ENCODE data around the gene VILL.

The VILL gene

DNA sequence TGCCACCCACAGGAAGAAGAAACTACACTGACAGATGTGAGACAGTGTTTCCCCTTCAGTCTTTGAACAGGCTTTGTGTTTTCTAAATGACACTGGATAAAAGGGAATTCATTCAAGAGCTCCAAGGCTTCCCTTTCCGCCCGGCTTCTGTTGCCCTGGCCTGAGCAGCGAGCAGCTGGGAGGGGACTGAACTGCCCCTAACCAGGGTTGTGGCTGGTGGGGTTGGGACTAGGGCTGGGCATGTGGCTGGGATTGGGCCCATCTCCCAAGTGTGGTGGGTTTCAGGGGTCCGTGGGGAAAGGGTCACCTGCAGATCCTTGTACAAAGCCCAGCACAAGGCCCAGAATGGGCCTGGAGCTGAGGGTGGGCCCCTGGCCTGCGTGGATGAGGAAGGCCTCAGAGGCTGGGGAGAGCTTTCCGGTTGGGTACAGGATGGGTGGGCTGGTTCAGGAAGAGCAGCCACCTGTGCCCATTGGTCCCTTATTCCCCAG is 10.4 kb downstream of the VILL start:
- DNase-seq (ENCODE audit: low read depth), result no peak

DNA sequence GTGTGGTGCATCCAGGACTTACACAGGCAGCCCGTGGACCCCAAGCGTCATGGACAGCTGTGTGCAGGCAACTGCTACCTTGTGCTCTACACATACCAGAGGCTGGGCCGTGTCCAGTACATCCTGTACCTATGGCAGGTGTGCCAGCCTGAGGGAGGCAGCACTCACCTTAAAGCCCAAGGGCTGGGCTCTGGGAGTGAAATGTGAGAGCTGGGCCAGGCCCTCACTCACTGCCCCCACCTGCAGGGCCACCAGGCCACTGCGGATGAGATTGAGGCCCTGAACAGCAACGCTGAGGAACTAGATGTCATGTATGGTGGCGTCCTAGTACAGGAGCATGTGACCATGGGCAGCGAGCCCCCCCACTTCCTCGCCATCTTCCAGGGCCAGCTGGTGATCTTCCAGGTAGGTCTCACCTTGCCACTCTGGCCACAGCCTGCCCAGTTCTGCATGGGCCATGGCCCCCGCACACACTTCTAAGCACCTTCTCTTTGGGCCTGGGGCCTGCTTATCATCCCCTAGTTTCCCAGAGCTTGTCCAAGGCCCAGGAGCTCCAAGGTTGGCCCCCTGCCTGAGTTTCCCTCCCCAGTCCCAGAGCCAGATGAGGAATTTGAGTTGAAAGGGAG is 11.0 kb downstream of the VILL start:
- DNase-seq (ENCODE audit: low read depth), result no peak

DNA sequence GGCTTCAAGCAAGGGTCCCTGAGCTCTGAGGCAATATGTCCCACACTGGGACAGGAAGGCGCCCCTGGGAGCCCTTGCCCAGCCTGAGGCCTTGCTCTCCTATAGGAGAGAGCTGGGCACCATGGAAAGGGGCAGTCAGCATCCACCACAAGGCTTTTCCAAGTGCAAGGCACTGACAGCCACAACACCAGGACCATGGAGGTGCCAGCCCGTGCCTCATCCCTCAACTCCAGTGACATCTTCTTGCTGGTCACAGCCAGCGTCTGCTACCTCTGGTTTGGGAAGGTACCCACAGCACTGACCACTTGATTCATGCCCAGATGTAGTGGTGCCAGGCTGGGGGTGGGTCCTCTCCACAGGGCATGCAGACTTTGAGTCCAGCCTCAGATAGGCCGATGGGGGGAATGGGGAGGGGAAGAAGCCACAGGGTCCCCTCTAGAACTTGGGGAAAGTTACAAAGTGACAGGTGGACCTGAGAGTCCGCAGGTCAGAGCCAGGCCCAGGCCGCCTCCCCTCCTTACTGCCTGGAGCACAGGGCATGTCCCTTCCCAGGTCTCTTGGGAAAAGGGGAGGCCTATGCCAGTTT is 11.8 kb downstream of the VILL start:
- DNase-seq (ENCODE audit: low read depth), result no peak

DNA sequence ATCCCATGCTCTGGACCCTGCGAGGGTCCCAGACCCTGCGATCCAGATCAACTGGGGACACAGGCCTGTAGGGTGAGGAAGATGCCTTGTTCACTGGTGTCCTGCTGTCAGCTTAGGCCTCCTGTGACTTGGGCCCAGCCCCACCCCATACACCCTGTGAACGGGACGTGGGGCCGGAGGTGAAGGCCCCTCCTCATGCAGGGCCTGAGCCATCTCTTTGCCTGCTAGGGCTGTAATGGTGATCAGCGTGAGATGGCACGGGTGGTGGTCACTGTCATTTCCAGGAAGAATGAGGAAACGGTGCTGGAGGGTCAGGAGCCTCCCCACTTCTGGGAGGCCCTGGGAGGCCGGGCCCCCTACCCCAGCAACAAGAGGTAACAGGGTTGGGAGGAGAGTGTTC is 12.4 kb downstream of the VILL start:
- no peak for DNase-seq (ENCODE audit: low read depth)

DNA sequence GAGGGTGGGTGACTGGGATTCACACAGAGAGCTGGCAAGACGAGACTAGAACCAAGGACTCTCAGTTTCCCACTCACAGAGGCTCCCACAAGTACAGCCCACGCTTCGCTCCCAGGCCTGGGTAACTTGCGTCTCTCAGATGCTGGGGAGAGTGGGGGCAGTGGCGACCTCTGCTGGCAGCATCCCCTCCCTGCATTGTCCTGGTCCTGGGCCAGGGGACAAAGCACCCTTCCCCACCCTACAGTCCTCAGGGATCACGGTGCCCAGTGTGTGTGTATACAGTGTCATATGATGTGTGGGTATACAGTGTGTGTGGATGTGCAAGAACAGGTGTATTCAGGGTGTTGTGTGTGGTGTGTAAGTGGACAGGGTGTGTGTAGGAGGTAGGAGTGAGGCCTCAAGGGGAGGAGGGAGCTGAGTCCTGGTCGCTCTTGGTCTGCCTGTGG is 12.8 kb downstream of the VILL start:
- DNase-seq (ENCODE audit: low read depth), result no peak

DNA sequence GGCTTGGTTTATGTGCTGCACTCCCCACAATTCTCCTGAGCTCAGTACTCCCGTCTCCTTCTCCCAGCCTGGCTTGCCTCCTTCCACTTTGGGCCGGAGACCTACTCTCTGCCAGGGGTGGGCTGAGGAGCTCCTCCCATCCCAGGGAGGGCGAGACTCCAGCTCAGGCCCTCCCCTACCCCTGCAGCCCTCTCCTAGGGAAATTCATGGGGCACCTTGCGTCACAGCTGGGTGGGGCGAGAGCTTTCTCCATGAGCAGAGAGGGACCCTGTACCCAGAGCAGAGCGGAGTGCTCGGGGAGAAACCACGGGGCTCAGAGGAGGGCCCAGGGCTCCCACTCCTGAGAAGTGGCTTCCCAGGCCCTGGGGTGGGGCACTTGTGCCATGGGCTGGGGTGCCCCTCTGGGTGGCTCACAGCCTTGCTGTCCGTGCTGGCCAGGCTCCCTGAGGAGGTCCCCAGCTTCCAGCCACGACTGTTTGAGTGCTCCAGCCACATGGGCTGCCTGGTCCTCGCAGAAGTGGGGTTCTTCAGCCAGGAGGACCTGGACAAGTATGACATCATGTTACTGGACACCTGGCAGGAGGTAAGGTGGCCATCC is 13.3 kb downstream of the VILL start:
- DNase-seq (ENCODE audit: low read depth), result no peak

DNA sequence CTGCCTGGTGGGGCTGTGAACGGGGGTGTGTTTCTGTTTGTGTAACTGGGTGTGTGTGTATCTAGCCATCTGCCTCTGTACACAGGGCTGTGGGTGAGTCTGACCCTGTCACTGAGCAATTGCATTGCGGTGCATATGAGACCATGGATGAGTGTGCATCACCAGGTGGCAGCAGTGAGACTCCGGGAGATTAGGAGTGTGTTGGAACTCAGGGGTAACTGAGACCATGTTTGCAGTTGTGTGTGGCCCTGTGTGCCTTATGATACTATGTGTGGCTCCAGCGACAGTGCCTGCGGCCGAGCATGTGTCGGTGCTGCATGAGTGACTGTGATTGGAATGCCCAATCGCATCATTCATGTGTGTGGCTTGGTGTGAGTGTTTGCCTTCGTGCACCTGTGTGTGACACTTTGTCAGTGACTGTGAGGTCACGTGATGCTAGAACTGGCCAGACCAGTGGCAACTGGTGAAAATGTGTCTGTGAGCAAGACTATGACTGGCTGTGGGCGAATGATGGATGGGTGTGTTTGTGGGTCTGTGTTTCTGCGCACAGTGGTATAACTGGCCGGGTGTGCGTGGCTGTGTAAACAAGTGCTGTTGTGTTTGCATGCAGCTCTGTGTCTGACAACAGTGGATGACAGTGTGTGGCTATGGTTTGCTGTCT is 14.0 kb downstream of the VILL start:
- no peak for DNase-seq (ENCODE audit: low read depth)

DNA sequence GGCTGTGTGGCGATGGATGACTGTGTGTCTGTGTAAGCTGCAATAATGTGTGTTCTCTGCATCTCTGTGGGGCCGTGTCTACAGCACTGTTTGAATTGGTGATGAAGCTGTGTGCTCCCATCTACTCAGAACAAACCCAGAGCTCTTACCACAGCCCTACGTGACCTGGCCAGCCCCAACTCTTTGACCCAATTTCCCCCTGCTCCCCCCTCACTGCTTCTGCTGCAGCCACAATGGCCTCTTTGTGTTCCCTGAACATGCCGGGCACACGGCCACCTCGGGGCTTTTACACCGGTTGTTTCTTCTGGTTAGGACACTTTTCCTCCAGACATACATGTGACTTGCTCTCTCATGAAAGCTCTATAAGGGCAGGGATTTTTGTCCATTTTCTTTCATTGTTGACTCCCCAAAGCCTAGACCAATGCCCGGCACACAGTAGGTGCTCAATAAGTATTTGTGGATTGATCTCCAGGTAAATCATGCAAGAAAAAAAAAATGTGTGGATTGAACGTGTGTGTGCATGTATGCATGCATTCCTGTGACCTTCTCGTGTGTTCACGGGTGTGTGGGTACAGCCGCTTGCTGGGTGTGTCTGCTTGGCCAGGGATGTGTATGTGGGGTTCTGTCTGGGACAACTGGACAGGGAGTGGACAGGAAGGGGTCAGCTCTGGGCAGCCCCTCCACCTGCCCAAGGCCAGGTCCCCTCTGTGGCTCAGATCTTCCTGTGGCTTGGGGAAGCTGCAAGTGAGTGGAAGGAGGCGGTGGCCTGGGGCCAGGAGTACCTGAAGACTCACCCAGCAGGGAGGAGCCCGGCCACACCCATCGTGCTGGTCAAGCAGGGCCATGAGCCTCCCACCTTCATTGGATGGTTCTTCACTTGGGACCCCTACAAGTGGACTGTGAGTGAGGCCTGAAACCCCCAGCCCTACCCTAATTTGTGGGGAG is 14.8 kb downstream of the VILL start:
- DNase-seq (ENCODE audit: low read depth), result no peak

DNA sequence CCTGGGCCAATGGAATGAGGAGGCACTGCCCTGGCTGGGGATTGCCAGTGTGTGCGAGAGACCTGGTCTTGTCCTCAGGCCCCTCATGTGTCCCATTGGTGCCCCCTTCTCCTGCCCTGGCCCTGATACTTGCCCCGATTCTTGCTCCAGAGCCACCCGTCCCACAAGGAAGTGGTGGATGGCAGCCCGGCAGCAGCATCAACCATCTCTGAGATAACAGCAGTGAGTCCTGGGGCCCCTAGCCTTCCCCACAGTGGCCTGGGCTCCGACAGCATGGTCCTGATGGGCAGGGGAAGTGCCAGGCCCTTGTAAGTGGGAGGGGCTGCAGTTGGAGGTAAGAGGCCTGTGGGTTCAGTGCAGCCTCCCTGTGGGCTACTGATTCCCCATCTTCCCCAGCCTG is 15.4 kb downstream of the VILL start:
- no peak for DNase-seq (ENCODE audit: low read depth)

DNA sequence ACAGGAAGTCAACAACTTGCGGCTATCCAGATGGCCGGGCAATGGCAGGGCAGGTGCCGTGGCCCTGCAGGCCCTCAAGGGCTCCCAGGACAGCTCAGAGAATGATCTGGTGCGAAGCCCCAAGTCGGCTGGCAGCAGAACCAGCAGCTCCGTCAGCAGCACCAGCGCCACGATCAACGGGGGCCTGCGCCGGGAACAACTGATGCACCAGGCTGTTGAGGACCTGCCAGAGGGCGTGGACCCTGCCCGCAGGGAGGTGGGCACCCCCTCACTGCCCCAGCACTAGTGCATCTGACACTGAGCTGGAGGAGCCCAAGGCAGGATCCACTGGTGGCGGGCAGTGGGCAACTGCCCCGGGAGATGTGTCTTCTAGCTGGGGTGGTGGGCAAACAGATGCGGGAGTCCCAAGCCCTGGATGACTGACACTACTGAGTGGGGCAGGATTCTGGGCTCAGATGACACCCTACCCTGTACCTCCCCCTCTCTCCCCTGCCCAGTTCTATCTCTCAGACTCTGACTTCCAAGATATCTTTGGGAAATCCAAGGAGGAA is 15.9 kb downstream of the VILL start:
- no peak for DNase-seq (ENCODE audit: low read depth)

DNA sequence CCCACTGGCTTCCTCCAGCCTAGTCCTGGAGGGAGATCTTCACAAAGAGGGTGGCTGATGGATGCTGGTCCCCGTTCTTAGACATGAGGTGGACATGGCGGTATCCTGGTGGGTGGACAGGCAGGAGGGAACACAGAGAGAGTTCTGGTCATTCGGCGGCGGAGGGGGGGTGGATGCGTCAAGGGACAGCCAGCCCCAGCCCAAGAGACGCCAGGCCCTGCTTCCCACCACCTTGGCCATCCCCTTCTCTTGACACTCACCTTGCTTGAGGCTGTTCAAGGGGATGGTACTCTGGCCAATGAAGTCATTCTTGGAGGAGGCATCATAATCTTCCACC is 17.1 kb downstream of the VILL start:
- no peak for DNase-seq (ENCODE audit: low read depth)

DNA sequence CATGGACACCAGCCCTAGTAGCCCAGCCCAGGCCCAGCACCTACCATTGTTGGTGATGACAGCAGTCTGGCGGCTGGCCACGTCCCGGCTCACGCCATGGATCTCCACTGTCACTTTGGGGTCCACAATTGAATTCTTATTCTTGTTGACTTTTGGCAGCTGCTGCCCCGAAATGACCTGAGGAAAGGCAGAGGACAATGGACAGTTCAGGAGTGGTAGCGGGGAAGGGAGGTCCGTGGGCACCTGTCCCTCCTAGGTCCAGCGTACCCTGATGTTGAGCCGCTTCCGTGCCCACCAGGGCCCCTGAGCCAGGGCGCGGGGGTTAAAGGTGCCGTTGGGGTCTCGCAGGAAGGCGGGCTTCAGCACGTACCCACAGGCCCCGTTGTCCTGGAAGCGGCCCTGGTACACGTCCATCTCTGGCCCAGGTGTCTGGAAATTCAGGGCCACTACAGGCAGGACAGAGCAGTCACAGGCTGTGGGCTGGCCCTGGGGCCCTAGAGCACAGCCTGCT is 17.7 kb downstream of the VILL start:
- DNase-seq (ENCODE audit: low read depth), result no peak

DNA sequence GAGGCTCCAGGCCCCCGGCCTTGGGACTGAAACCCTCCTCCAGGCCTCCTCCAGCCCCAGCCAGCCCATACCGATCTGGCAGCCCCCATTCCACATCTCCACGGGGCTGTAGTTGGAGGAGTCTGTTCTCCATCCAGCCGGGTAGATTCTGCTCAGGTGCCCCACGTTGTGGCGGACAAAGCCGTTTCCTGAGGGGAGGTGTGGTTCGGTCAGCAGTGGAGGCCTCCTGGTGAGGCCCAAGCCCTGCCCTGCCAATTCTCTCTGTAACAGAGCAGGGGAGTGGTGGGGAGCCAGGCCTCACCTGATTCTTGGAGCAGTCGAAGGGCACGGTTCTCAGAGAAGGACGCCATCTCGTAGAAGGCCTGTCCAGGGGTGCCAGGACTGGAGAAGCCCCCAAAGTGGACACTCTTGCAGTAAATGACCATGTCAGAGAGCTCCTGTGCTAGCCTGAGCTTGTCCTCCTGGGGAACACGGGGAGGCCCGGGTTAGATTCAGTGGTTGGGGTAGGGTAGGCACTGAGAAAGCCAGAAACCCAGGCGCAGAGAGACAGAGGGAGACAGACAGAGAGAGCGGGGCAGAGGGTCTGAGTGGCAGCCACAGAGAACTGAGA is 18.5 kb downstream of the VILL start:
- no peak for DNase-seq (ENCODE audit: low read depth)

DNA sequence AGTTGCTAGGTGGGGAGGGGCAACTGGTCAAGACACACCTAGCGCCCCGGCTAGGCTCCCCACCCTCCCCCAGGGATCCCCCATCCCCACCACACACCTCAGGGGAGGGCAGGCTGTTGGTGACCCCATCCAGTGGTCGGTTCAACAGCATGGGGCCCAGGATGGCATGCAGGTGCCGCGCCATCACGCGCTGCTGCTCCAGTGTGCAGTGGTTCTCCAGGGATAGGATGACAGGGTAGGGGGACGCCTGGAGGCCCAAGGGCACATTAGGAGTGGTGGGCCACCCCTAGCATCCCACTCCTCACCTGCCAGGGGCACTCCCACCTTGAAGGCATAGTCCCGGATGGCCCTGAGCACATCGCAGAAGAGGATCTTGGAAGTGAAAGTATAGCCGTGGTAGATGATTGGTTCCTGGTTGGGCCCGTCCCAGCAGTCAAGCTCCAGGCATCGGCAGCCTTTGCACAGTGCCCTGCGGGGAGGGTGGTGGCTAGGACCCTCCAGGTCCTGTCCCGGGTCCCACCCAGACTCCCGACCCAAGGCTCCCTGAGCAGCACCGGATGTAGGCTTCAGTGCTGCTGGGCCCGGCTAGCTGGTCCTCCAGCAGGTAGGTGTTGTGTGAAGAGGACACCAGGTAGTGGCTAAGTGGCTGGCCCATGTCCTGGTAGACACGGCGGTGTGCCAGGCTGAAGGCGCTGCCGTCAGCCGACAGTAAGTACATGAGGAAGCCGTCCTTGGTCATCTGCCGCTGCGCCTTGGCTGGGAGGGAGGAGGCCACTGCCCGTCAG is 19.4 kb downstream of the VILL start:
- no peak for DNase-seq (ENCODE audit: low read depth)

DNA sequence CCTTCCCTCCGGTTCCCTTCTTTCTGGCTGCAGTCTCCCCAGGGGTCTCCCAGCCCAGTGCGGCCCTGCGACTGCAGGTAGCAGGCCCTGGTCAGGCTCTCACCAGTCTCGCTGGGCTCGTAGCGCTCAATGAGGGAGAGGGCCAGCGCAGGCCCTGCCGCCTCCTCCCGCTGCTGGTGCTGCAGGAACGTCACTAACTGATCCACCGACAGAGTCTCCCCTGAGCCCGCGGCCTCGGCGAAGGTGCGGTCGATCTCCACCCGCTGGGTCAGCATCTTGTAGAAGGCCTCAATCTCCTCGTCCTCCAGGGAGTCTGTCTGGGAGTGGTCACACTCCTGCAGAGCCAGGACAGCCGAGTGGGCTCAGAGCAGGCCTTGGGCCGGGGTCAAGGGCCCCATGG is 20.5 kb downstream of the VILL start:
- no peak for DNase-seq (ENCODE audit: low read depth)

DNA sequence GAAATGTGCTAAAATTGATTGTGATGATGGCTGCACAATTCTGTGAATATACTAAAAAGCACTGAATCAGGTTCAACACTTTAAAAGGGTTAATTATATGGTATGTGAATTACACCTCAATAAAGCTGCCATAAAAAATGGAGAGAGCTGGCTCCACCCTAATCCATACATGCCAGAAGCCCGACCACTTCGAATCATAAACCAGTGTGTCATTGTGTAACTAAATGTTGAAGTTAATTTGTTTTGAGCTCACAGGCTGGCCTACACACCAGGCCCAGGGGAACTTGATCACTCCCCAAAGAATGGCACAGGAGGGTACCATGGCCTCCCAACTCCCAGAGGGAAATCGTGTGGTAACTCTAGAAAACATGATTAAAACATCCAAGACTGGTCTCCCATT is 24.9 kb downstream of the VILL start:
- no peak for DNase-seq (ENCODE audit: low read depth)

DNA sequence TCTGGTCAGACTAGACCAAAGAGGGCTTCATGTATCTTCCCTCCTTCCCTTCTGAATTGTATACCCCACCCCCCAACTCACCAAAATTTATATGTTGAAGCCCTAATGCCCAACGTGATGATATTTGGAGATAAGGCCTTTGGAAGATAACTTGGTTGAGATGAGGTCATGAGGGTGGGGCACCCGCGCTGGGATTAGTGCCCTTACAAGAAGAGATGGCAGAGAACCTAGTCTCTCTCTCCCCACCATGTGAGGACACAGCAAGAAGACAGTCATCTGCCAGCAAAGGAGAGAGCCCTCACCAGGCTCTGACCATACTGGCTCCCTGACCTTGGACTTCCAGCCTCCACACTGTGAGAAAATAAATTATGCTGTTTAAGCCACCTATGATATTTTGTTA is 25.4 kb downstream of the VILL start:
- DNase-seq (ENCODE audit: low read depth), result no peak

DNA sequence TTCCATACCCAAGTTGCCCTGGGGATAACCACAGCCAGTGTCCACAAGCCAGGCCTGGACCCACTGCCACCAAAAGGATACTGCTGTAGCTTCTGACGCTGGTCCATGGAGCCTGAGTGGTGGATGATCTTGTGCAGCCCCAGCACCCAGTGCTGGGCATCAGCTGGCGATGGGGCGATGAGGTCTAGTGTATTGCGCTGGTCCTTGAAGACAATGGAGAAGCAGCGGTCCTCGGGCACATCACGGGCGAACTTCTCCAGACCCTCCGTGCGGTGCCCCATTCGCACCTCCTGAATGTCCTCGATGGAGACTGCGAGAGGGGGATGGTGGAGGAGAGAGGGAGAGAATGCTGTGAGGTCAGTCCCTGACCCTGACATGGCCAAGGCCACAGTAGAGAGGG is 25.8 kb downstream of the VILL start:
- no peak for DNase-seq (ENCODE audit: low read depth)

DNA sequence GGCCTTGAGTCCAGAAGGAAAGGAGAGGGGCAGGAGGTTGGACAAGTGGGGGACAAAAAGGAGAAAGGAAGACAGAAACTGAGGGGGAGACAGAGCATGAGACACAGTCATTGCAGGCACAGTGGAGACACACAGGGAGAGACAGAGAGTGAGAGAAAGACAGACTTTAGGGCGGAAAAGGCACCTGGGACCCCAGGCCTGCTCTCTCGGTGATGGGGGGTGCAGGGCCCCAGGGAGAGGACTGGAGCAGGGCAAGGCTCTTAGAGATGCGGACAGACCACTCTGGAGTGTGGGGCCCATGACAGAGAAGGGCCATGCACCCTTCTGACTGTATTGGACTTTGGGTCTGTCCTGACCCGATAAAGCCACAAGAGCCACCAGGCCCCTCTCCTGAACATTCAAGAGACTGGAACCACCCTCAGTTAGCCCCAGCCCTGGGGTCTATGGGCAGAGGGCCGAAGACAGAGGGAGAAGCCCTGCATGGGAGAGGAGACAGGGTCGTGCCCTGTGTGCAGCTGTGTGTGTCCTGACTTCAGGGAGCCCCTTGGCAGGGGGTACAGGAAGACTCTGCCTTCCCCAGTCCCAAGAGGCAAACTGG is 26.4 kb downstream of the VILL start:
- DNase-seq (ENCODE audit: low read depth), result no peak

Measured in T-helper 22 cell (primary cell).